ENCODE measurements around the gene SF3A1. TPM values are rescaled to one million over a fixed set of nuclear protein-coding genes. Genes with fewer than 3 reads are reported as not detected.

The SF3A1 gene
- total and polyA plus RNA-seq, 2 of the 13 experiments (the other 11 are each of a cell fraction or from before 2014, with no cell fraction given), result 10.0 to 22.0 TPM

DNA sequence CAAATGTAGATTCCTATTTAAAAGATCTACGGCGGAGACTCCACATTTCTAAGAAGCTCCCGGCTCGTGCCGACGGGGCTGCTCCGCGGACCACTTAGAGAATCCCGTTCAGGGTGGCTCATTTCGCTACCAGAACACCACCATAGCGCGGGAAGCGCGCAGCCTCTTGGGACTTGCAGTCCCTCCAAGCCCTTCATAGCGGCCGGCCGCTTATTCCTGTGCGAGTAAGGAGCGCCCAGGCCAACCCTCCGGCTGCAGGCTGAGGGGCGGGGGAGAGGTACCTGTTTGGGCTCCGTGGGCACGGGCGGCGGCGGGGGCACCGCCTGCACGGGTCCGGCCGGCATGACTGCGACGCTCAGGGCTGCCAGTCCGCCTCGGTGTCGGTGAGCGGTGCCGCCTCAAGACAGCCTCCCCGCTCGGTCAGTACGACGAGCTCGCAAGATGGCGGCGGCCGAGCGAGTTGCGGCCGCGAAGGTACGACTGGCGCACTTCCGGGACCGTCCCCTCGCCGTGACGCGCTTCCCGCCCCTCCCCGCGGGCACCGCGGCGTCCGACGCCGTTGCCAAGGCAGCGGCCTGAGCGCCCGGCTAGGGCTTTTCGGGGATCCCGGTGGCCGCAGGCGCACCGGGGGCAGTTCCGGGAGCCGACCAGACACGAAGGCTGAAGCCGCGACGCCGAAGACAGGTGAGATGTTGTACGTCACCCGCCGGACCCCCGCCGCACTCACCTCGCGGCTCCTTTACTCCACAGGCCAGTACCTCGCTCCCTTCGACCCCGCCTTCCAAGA is at the start of gene SF3A1, which contains the start of gene CCDC157 (continued):
- TF ChIP-seq ZBTB1 (CRISPR knock-in tag; IDR thresholded peaks at IDR 0.05; ENCODE audit: borderline replicate concordance) (no peak), SP5 (CRISPR knock-in tag; IDR thresholded peaks at IDR 0.05; ENCODE audit: borderline replicate concordance, low read depth) (peak; percentile 40; the same call in 1 of the 2 replicates), RBM39 (IDR thresholded peaks at IDR 0.05; ENCODE audit: low read depth, low read length, poor library complexity, severe bottlenecking) (peak; percentile 81), ERF (CRISPR knock-in tag; IDR thresholded peaks at IDR 0.05) (peak; percentile 67), ZNF644 (CRISPR knock-in tag; IDR thresholded peaks at IDR 0.05; ENCODE audit: low read depth) (no peak), TCF12 (IDR thresholded peaks at IDR 0.05) (no peak), TCF12 (CRISPR knock-in tag; IDR thresholded peaks at IDR 0.05) (peak; percentile 53; the same call in 1 of the 2 replicates), ZNF83 (CRISPR knock-in tag; IDR thresholded peaks at IDR 0.05; ENCODE audit: borderline replicate concordance) (peak; percentile 82; the same call in 1 of the 2 replicates), NR2C2 (CRISPR knock-in tag; IDR thresholded peaks at IDR 0.05; ENCODE audit: borderline replicate concordance) (peak; percentile 61; the same call in 1 of the 2 replicates), FOXK1 (CRISPR knock-in tag; IDR thresholded peaks at IDR 0.05; ENCODE audit: borderline replicate concordance, low read depth) (peak; percentile 43; the same call in 1 of the 2 replicates), ELF3 (CRISPR knock-in tag; IDR thresholded peaks at IDR 0.05) (peak; percentile 69; the same call in 1 of the 2 replicates), NCOA2 (CRISPR knock-in tag; IDR thresholded peaks at IDR 0.05) (no peak)
- TF ChIP-seq, protein P1, sequence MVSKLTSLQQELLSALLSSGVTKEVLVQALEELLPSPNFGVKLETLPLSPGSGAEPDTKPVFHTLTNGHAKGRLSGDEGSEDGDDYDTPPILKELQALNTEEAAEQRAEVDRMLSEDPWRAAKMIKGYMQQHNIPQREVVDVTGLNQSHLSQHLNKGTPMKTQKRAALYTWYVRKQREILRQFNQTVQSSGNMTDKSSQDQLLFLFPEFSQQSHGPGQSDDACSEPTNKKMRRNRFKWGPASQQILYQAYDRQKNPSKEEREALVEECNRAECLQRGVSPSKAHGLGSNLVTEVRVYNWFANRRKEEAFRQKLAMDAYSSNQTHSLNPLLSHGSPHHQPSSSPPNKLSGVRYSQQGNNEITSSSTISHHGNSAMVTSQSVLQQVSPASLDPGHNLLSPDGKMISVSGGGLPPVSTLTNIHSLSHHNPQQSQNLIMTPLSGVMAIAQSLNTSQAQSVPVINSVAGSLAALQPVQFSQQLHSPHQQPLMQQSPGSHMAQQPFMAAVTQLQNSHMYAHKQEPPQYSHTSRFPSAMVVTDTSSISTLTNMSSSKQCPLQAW (CRISPR knock-in tag; IDR thresholded peaks at IDR 0.05), result peak; percentile 14; the same call in 1 of the 2 replicates
- TF ChIP-seq, protein P2, sequence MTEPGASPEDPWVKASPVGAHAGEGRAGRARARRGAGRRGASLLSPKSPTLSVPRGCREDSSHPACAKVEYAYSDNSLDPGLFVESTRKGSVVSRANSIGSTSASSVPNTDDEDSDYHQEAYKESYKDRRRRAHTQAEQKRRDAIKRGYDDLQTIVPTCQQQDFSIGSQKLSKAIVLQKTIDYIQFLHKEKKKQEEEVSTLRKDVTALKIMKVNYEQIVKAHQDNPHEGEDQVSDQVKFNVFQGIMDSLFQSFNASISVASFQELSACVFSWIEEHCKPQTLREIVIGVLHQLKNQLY (CRISPR knock-in tag; IDR thresholded peaks at IDR 0.05), result no peak
- TF ChIP-seq, protein P3, sequence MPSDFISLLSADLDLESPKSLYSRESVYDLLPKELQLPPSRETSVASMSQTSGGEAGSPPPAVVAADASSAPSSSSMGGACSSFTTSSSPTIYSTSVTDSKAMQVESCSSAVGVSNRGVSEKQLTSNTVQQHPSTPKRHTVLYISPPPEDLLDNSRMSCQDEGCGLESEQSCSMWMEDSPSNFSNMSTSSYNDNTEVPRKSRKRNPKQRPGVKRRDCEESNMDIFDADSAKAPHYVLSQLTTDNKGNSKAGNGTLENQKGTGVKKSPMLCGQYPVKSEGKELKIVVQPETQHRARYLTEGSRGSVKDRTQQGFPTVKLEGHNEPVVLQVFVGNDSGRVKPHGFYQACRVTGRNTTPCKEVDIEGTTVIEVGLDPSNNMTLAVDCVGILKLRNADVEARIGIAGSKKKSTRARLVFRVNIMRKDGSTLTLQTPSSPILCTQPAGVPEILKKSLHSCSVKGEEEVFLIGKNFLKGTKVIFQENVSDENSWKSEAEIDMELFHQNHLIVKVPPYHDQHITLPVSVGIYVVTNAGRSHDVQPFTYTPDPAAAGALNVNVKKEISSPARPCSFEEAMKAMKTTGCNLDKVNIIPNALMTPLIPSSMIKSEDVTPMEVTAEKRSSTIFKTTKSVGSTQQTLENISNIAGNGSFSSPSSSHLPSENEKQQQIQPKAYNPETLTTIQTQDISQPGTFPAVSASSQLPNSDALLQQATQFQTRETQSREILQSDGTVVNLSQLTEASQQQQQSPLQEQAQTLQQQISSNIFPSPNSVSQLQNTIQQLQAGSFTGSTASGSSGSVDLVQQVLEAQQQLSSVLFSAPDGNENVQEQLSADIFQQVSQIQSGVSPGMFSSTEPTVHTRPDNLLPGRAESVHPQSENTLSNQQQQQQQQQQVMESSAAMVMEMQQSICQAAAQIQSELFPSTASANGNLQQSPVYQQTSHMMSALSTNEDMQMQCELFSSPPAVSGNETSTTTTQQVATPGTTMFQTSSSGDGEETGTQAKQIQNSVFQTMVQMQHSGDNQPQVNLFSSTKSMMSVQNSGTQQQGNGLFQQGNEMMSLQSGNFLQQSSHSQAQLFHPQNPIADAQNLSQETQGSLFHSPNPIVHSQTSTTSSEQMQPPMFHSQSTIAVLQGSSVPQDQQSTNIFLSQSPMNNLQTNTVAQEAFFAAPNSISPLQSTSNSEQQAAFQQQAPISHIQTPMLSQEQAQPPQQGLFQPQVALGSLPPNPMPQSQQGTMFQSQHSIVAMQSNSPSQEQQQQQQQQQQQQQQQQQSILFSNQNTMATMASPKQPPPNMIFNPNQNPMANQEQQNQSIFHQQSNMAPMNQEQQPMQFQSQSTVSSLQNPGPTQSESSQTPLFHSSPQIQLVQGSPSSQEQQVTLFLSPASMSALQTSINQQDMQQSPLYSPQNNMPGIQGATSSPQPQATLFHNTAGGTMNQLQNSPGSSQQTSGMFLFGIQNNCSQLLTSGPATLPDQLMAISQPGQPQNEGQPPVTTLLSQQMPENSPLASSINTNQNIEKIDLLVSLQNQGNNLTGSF (CRISPR knock-in tag; IDR thresholded peaks at IDR 0.05), result no peak
- TF ChIP-seq, protein P4, sequence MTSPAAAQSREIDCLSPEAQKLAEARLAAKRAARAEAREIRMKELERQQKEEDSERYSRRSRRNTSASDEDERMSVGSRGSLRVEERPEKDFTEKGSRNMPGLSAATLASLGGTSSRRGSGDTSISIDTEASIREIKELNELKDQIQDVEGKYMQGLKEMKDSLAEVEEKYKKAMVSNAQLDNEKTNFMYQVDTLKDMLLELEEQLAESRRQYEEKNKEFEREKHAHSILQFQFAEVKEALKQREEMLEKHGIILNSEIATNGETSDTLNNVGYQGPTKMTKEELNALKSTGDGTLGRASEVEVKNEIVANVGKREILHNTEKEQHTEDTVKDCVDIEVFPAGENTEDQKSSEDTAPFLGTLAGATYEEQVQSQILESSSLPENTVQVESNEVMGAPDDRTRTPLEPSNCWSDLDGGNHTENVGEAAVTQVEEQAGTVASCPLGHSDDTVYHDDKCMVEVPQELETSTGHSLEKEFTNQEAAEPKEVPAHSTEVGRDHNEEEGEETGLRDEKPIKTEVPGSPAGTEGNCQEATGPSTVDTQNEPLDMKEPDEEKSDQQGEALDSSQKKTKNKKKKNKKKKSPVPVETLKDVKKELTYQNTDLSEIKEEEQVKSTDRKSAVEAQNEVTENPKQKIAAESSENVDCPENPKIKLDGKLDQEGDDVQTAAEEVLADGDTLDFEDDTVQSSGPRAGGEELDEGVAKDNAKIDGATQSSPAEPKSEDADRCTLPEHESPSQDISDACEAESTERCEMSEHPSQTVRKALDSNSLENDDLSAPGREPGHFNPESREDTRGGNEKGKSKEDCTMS (CRISPR knock-in tag; conservative IDR thresholded peaks at IDR 0.05), result no peak
- TF ChIP-seq, protein P5, sequence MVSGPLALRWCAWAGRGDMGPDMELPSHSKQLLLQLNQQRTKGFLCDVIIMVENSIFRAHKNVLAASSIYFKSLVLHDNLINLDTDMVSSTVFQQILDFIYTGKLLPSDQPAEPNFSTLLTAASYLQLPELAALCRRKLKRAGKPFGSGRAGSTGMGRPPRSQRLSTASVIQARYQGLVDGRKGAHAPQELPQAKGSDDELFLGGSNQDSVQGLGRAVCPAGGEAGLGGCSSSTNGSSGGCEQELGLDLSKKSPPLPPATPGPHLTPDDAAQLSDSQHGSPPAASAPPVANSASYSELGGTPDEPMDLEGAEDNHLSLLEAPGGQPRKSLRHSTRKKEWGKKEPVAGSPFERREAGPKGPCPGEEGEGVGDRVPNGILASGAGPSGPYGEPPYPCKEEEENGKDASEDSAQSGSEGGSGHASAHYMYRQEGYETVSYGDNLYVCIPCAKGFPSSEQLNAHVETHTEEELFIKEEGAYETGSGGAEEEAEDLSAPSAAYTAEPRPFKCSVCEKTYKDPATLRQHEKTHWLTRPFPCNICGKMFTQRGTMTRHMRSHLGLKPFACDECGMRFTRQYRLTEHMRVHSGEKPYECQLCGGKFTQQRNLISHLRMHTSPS (CRISPR knock-in tag; IDR thresholded peaks at IDR 0.05; ENCODE audit: low read depth), result 0 out of 2 replicates have a peak, but pooled peaks have one; percentile 39
